ENCODE data around the gene PRKCZ.

- peak; percentile 50 to 57 for TF ChIP-seq CTCF (conservative IDR thresholded peaks at IDR 0.05; ENCODE audit: low read depth in 2 of 2)
- TF ChIP-seq JUNB (IDR thresholded peaks at IDR 0.05; ENCODE audit: unreplicated experiment): no peak
- no peak for TF ChIP-seq STAT1 (IDR thresholded peaks at IDR 0.05; ENCODE audit: unreplicated experiment)
Observed at GRCh38 chr1:2132222-2133038, 82.2 kb downstream of the PRKCZ start.
